HEK293 (cell line): ENCODE data around the gene PCDH8.

Experiments used
- CTCF ChIA-PET: fragments of 350-600 bp; formaldehyde crosslinking; extraction: SDS; loops from one replicate; lab custom pipeline; 2021; ENCODE audit warnings: antibody characterized with exemption; lab: Yijun Ruan, JAX
- POLR2A ChIA-PET: fragments of 300-600 bp; formaldehyde crosslinking; extraction: SDS; loops from one replicate; lab custom pipeline; 2020; ENCODE audit warnings: antibody characterized with exemption, inconsistent platforms; lab: Yijun Ruan, JAX
- H3K27ac ChIP-seq: fragments of 200-500 bp; sonication (Bioruptor generic); 2 replicates; pipeline ENCODE4 v1.5.1; 2014; ENCODE audit warnings: low read depth, low read length, control low read depth, inconsistent platforms; ENCODE audit errors: extremely low read depth
- H3K36me3 ChIP-seq, 2 experiments: fragments of 200-500 bp in 1 of 2; sonication (Bioruptor generic) in 1 of 2; 1 replicate in 1 of 2; 2 replicates in 1 of 2; pipeline ENCODE4 v1.5.1; 2014 to 2017; ENCODE audit warnings: inconsistent platforms in 2 of 2, low read length in 2 of 2; ENCODE audit not compliant: control insufficient read depth in 2 of 2, insufficient read depth in 1 of 2
- H3K4me1 ChIP-seq: fragments of 200-500 bp; sonication (Bioruptor generic); 2 replicates; pipeline ENCODE4 v1.5.1; 2014; ENCODE audit warnings: mild to moderate bottlenecking, low read length, inconsistent platforms; ENCODE audit not compliant: control insufficient read depth, insufficient read depth
- H3K4me3 ChIP-seq: 2 replicates; pipeline ENCODE4 v1.5.1; 2011; ENCODE audit warnings: low read depth, mild to moderate bottlenecking, control low read depth, low read length, moderate library complexity
- H3K9me3 ChIP-seq: fragments of 200-500 bp; sonication (Bioruptor generic); 2 replicates; pipeline ENCODE4 v1.5.1; 2014; ENCODE audit warnings: low read depth, low read length, inconsistent platforms; ENCODE audit not compliant: control insufficient read depth, insufficient read depth
- GLI4 ChIP-seq: fragments of 450-650 bp; formaldehyde crosslinking; IDR thresholded peaks from 2 replicates; pipeline ENCODE4 v1.5.1; 2016; ENCODE audit warnings: missing biosample characterization, missing genetic modification characterization
- HIC1 ChIP-seq: fragments of 450-650 bp; formaldehyde crosslinking; IDR thresholded peaks from 2 replicates; pipeline ENCODE4 v1.5.1; 2016; ENCODE audit warnings: missing biosample characterization, missing genetic modification characterization
- HOXC10 ChIP-seq: sonication (generic); formaldehyde crosslinking; IDR thresholded peaks from 2 replicates; pipeline ENCODE4 v1.8.1; 2023; ENCODE audit warnings: mild to moderate bottlenecking, missing genetic modification reagents
- HOXD13 ChIP-seq: sonication (generic); formaldehyde crosslinking; IDR thresholded peaks from 2 replicates; pipeline ENCODE4 v1.8.0; 2022; ENCODE audit warnings: missing genetic modification reagents, borderline replicate concordance
- OVOL3 ChIP-seq: fragments of 450-650 bp; formaldehyde crosslinking; IDR thresholded peaks from 2 replicates; pipeline ENCODE4 v1.5.1; 2016; ENCODE audit warnings: missing biosample characterization, missing genetic modification characterization
- PATZ1 ChIP-seq: fragments of 450-650 bp; formaldehyde crosslinking; IDR thresholded peaks from 2 replicates; pipeline ENCODE4 v1.5.1; 2016; ENCODE audit warnings: missing biosample characterization, missing genetic modification characterization
- PRDM1 ChIP-seq: fragments of 450-650 bp; formaldehyde crosslinking; IDR thresholded peaks from 2 replicates; pipeline ENCODE4; 2016; ENCODE audit warnings: missing biosample characterization, missing genetic modification characterization
- PRDM10 ChIP-seq: fragments of 450-650 bp; formaldehyde crosslinking; IDR thresholded peaks from 2 replicates; pipeline ENCODE4 v1.5.1; 2016; ENCODE audit warnings: missing biosample characterization, missing genetic modification characterization
- PRDM6 ChIP-seq: fragments of 450-650 bp; formaldehyde crosslinking; IDR thresholded peaks from 2 replicates; pipeline ENCODE4 v1.5.1; 2017; ENCODE audit warnings: missing biosample characterization, missing genetic modification characterization
- SCRT1 ChIP-seq: fragments of 450-650 bp; formaldehyde crosslinking; IDR thresholded peaks from 2 replicates; pipeline ENCODE4 v1.5.1; 2016; ENCODE audit warnings: missing biosample characterization, missing genetic modification characterization, borderline replicate concordance
- SCRT2 ChIP-seq: fragments of 450-650 bp; formaldehyde crosslinking; IDR thresholded peaks from 2 replicates; pipeline ENCODE4 v1.5.1; 2016; ENCODE audit warnings: missing biosample characterization, missing genetic modification characterization
- ZBTB44 ChIP-seq: fragments of 450-650 bp; IDR thresholded peaks from 2 replicates; pipeline ENCODE4 v1.5.1; 2018; ENCODE audit warnings: missing biosample characterization, mild to moderate bottlenecking, missing genetic modification characterization
- ZBTB48 ChIP-seq: fragments of 450-650 bp; formaldehyde crosslinking; IDR thresholded peaks from 2 replicates; pipeline ENCODE4 v1.5.1; 2016; ENCODE audit warnings: missing biosample characterization, missing genetic modification characterization
- ZFP37 ChIP-seq: fragments of 450-650 bp; formaldehyde crosslinking; IDR thresholded peaks from 2 replicates; pipeline ENCODE4 v1.5.1; 2016; ENCODE audit warnings: missing biosample characterization, missing genetic modification characterization
- ZNF157 ChIP-seq: fragments of 450-650 bp; formaldehyde crosslinking; IDR thresholded peaks from 2 replicates; pipeline ENCODE4 v1.5.1; 2016; ENCODE audit warnings: missing biosample characterization, missing genetic modification characterization
- ZNF221 ChIP-seq: fragments of 450-650 bp; formaldehyde crosslinking; IDR thresholded peaks from 2 replicates; pipeline ENCODE4 v1.5.1; 2017; ENCODE audit warnings: missing biosample characterization, missing genetic modification characterization, borderline replicate concordance
- ZNF239 ChIP-seq: fragments of 450-650 bp; formaldehyde crosslinking; IDR thresholded peaks from 2 replicates; pipeline ENCODE4 v1.5.1; 2016; ENCODE audit warnings: missing biosample characterization, missing genetic modification characterization
- ZNF292 ChIP-seq: fragments of 450-650 bp; formaldehyde crosslinking; IDR thresholded peaks from 2 replicates; pipeline ENCODE4 v1.5.1; 2016; ENCODE audit warnings: low read depth, missing biosample characterization, missing genetic modification characterization, borderline replicate concordance
- ZNF350 ChIP-seq: fragments of 450-650 bp; formaldehyde crosslinking; IDR thresholded peaks from 2 replicates; pipeline ENCODE4 v1.5.0; 2017; ENCODE audit warnings: missing biosample characterization, mild to moderate bottlenecking, missing genetic modification characterization
- ZNF366 ChIP-seq: fragments of 450-650 bp; formaldehyde crosslinking; conservative IDR thresholded peaks from 2 replicates; pipeline ENCODE4 v1.5.1; 2016; ENCODE audit warnings: missing biosample characterization, missing genetic modification characterization
- ZNF391 ChIP-seq: fragments of 450-650 bp; formaldehyde crosslinking; IDR thresholded peaks from 2 replicates; pipeline ENCODE4 v1.5.1; 2016; ENCODE audit warnings: low read depth, missing biosample characterization, missing genetic modification characterization, borderline replicate concordance
- ZNF501 ChIP-seq: fragments of 450-650 bp; formaldehyde crosslinking; IDR thresholded peaks from 2 replicates; pipeline ENCODE4 v1.5.1; 2016; ENCODE audit warnings: missing biosample characterization, missing genetic modification characterization
- ZNF585B ChIP-seq: fragments of 450-650 bp; formaldehyde crosslinking; IDR thresholded peaks from 2 replicates; pipeline ENCODE4 v1.5.1; 2016; ENCODE audit warnings: missing biosample characterization, missing genetic modification characterization
- ZNF600 ChIP-seq: fragments of 450-650 bp; formaldehyde crosslinking; IDR thresholded peaks from 2 replicates; pipeline ENCODE4 v1.5.1; 2016; ENCODE audit warnings: missing biosample characterization, missing genetic modification characterization
- ZNF629 ChIP-seq: fragments of 450-650 bp; formaldehyde crosslinking; IDR thresholded peaks from 2 replicates; pipeline ENCODE4 v1.5.1; 2017; ENCODE audit warnings: missing biosample characterization, missing genetic modification characterization
- ZNF664 ChIP-seq: fragments of 450-650 bp; formaldehyde crosslinking; IDR thresholded peaks from 2 replicates; pipeline ENCODE4 v1.5.1; 2016; ENCODE audit warnings: missing biosample characterization, missing genetic modification characterization
- ZNF792 ChIP-seq: fragments of 450-650 bp; formaldehyde crosslinking; IDR thresholded peaks from 2 replicates; pipeline ENCODE4 v1.5.1; 2016; ENCODE audit warnings: missing biosample characterization, missing genetic modification characterization
- ZNF843 ChIP-seq: fragments of 450-650 bp; formaldehyde crosslinking; IDR thresholded peaks from 2 replicates; pipeline ENCODE4 v1.5.1; 2016; ENCODE audit warnings: missing biosample characterization, missing genetic modification characterization
- ZXDB ChIP-seq: fragments of 450-650 bp; formaldehyde crosslinking; IDR thresholded peaks from 2 replicates; pipeline ENCODE4 v1.5.1; 2016; ENCODE audit warnings: missing biosample characterization, missing genetic modification characterization

PCDH8 gene

GRCh38 chr13:52804202-52804641 is 44.2 kb downstream of the PCDH8 start:
- no peak overlapping the region for H3K4me3 ChIP-seq
- no peaks in the 10 kb centered on the region for H3K36me3 ChIP-seq
- no peaks in the 10 kb centered on the region for H3K9me3 ChIP-seq
- peak overlapping the region; percentile 67 for H3K27ac ChIP-seq
- H3K4me1 ChIP-seq = peaks cover 10% of the 10 kb centered on the region
- ChIA-PET POLR2A (no interaction called here), CTCF (interaction anchor here (0.8 to 2.6 kb wide), 4 partner anchors 42 to 164 kb away, joined by 3 to 18 read pairs (median 3); no protein-coding TSS in a partner anchor)
- TF ChIP-seq ZBTB48 (tag by site-specific recombination) (no peak), ZNF501 (tag by site-specific recombination) (no peak), GLI4 (tag by site-specific recombination) (no peak), PRDM10 (tag by site-specific recombination) (peak; percentile 45; the same call in 1 of the 2 replicates), HOXD13 (no peak), OVOL3 (no peak), HIC1 (tag by site-specific recombination) (0 out of 2 replicates have a peak, but pooled peaks have one; percentile 11), ZNF292 (tag by site-specific recombination) (no peak), ZNF664 (tag by site-specific recombination) (no peak), ZNF221 (tag by site-specific recombination) (no peak), ZNF792 (tag by site-specific recombination) (no peak), ZNF350 (no peak), ZNF629 (tag by site-specific recombination) (peak; percentile 67), PRDM1 (tag by site-specific recombination) (no peak), PRDM6 (tag by site-specific recombination) (peak; percentile 62), SCRT1 (0 out of 2 replicates have a peak, but pooled peaks have one; percentile 58), ZFP37 (tag by site-specific recombination) (no peak), PATZ1 (tag by site-specific recombination) (no peak), ZNF239 (tag by site-specific recombination) (no peak), ZNF843 (peak; percentile 64), ZNF157 (tag by site-specific recombination) (no peak), ZNF366 (tag by site-specific recombination) (0 out of 2 replicates have a peak, but pooled peaks have one; percentile 11), ZBTB44 (tag by site-specific recombination) (no peak), ZNF391 (tag by site-specific recombination) (no peak), ZXDB (tag by site-specific recombination) (peak; percentile 76), ZNF600 (peak; percentile 53; the same call in 1 of the 2 replicates), ZNF585B (tag by site-specific recombination) (no peak), HOXC10 (CRISPR knock-in tag) (no peak), SCRT2 (tag by site-specific recombination) (peak; percentile 89)
